HG03064 (cell line): Measurements from ENCODE around the gene CACNB4.
A peak's percentile ranks its signal among the peaks of the same experiment; 100 is the strongest.

Source experiments
- ATAC-seq: cut with Tn5 transposase; IDR thresholded peaks from one replicate; pipeline ENCODE4 v1.9.1; 2021; ENCODE audit warnings: low read depth; ENCODE audit not compliant: unreplicated experiment

The CACNB4 gene

DNA sequence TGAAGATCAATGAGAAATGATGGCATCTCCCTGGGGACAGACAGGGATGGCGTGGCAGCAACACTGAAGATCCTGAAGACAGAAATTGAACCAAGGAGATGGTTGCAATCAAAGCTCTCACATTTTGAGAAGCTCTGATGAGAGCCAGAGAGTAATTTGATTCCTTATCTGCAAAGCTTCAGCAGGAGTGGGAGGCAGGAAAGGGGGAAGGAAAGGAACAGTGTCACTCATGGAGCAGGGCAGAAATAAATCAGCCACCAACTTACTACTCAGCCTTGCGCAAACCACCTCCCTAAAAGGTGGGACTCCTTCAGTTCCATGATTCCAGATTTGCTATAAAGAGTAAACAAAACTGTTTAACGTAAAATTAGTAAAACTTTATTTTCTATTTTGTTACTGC is 119.2 kb downstream of the CACNB4 start:
- no peak for ATAC-seq

DNA sequence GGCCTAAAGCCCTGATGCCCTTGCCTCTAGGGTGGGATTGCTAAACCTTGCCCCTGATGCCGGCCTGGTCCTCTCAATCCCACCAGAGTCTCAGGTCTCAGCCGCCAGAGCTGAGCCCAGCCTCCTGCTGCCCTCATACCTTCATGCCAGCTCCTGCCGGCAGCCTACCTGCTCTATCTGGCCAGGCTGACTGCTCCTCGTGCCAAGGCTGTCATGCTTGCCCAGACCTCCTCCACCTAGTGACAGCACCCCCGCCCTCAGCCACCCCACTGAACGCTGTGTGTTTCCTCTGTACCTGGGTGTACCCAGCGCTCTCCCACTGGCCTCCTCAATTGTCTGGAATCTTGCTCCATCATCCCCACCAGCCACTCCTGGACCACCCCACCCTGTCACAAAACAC is 120.1 kb downstream of the CACNB4 start:
- ATAC-seq: no peak

DNA sequence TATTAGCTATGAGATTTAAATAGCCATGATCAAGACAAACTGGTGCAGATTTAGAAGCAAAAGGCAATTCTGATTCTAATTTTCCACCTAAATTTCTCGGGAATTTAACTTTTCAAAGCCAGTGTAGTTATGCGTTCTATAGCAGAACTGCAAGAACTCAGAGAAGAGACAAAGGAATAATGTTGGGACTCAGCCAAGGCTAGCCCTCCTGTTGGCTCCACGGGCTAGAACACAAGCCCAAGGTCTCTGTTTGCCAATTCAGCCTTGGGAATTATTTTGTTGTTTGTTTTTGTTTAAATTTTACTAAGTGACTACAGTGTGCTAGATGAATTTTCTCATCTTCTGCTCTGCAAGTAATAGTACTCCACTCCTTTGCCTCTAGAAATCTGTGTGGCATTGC is 121.2 kb downstream of the CACNB4 start:
- ATAC-seq: no peak

DNA sequence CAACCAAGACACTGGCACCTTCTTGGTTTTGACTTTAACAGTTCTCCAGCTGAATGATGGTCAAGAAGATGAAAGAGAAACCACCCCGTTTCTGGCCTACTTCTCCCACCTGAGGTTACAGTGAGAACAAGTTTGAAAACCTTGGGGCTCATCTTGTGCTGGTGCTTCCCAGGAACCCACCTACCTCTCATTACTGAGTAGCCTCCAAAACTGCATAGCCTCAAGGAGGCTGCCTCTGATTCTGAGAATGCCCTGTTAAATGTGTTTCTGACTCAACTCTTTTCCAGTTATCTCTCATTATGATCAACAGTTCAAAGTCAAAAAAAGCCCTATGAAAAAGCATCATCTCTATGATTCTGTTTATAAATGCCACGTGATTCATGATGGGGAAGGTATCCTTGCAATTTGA is 121.9 kb downstream of the CACNB4 start:
- ATAC-seq: peak; percentile 75

DNA sequence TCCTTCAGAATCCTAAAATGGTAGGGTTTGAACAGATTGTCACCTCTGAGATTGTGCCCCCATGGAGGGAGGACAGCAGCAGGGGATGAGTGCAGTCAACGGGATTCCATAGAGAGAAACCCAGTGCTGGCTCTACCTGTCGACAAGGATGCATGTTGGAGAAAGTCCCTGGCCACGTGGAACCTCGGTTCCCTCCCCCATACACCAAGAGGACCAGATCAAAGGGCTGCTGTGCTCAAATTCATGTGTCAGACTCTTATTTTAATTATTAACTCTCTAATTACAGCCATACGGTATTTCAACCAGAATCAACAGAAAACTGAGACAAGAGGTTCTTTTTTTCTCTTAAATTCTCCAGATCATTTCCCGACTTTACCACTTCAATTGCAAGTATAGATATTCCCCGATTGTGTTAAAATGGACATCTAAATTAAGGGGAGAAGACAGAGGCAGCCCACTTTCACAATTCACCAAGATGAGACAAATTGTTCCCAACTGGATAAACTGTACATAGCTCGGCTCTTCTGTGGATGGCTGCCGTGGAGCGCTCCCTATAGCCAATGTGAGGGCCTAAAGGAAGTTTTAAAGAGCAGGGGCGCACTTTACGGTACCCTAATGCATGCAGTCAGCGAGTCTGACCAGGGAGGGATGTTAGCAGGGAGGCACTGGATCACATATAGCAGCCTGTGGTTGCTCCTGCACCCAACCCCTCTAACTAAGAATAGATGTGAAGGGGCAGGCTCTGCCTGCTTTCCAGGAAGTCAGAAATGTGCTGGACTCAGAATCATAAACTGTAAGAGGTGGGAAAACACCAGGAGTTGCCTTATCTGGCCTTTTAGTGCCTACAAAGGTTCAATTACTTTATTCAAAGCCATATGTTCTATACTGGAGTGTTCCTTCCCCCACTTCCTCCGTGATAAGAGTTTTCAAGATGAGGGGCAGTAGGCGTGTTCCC is 123.1 kb downstream of the CACNB4 start:
- no peak for ATAC-seq

DNA sequence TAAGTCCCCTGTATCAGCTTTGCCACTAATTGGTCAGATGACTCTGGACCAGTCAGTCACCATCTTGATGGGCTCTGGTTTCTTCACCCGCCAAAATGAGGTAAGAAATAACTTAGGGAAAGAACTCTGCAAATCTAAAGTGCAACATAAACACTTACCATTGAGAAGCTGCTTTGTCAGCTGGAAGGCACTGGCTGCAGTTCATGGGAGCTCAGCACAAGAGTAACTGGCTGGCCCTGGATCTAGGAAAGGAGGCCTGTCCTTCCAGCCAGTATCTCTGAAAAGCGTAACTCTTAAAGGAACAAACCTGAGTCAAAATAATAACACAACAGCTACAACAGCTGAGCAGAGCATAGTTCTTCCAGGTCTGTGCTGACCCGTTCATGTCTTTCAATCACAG is 123.9 kb downstream of the CACNB4 start:
- ATAC-seq: no peak

DNA sequence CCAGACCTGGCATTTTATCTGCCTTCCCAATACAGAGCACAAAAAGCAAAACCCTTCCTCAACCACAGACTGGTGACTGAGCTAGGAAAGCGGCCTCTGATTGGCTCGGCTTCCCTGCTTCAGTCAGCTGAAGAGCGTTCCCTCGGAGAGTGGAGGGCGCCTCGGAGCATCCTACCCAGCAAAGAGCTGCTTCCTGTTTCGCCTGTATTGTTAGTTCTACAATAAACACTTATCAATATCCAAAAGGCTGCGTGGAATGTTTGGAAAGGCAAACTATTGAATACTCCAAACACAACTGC is 125.0 kb downstream of the CACNB4 start:
- ATAC-seq: no peak

DNA sequence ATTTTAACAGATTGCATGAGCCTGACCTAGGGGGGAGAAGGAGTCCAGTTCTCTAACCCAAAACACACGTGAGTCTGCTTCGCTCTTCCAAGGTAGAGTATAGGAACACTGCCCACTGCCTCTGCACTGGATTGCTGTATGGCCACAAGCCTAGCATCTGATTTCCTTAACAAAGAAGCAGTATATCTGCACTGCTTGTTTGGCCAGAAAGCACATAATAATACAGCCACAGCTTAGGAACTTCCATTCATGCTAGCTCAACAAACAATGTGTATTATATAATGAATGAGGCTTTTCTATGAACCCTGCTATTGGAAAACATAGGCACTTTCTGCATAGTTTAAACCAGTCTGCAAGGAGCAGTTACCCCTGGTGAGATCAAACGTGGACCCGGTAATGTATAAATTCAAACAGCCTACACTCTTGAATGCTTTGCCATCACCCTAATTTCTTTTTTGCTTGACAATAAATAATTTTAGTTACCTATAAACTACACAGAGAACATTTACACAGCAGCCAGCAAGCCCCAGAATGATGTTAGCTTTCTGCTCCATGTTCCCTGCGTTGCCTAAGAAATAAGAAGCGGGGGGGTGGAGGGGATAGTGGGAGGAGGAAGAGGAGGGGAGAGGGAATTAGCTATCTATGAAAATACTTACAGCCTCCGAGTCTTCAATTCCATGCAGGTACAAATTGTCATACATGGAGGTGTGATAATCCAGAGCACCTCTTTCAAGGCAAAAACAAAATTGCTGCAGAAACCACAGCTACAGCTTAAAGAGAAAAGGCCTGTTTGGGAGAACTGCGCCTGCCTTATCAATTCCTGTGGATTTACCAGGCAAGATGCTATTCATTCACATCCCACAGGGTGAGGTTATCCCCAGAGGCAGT is 125.6 kb downstream of the CACNB4 start:
- no peak for ATAC-seq

DNA sequence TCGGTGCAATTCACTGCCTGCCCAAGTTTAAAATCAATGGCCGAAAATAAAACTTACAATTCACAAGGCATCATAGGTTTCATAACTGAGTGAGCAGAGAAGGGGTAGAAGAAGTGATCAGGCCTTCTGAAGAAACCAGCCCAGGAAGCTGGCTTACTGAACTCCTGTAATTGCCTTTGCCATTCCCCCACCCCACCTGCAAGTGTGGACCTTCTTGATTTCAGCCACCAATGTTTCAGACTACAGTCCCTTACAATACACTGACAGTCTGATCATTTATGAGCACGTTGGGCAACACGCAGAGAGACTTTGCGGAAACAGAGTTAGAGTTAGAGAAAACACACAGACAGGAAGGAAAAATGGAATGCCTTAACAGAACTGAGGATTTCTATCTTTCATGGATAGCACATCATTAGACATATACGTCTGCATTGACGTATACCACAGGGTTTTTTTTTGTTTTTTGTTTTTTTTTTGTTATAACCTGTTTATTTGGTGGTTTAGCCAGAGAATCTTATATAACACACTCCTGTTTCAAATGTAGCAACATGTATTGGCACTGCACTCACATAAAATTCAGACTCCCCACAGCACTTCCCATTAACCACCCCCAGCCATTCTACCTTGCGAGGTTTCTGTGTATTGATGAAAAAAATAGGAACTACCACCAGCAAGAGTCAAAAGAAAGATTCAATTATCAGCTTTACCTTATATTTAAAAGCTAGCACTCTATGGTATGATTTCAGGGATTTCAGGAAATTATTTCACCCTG is 126.4 kb downstream of the CACNB4 start:
- no peak for ATAC-seq

DNA sequence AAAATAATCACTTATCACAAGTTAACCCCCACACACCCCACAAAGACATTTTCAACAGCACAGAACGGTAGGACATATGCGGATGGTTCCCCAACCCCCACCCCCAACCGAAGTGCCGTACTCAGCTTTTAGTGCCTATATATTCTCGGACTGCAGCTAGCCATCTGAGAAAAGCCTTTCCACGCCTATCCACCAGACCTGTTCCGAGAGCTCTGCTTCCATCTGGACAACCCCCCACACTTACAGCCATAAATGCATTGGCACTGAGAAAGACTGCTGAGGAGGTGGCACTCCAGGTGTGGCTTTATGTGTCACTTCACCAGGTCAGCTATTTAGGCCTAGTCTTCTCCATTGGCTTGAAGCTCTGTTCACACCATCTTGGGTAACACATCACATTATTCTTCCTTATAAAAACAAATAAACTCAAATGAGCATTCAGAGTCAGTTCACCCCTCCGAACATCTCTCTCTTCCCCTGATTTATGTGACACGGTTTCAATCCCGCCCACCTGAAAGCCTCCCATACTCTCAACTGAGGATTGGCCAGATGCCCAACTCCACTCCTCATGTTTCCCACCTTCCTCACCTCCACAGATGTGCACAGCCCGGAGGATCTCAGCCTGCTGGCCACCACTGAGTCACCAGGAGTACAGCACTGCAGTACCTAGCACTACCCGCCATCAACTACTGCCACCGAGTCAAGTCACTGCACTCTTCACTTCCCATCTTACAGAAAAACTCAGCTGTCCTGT is 127.4 kb downstream of the CACNB4 start:
- no peak for ATAC-seq

DNA sequence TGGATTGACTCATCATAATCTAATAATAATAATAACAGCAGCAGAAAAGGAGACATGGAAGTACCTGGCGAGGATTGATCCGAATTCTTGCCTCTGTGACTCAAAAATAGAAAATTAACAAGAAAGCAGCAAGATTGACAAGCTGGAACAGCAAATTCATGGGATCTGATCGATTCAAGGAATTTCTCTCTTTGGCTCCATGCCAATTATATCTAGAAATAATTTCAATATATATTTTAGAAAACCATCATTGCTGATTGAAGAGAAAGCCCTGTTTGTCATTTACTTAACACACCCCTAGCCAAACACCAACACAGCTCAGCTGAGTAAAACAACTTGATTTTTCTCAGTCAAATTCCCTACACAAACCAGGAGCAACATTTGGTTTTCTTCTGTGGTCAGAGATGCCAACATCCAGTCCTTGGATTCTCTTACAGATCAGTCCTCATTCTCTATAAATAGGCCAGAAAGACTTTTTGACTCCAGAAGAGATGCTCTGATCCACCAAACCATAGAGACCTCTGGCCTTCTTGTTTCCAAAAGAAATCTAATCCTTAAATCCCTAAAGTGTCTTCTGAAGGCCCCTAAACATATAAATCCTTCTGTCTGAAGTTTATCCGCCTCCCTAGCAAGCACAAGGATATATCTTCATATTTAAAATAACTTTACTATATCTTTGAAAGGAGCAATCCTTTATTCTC is 129.9 kb downstream of the CACNB4 start:
- ATAC-seq: no peak

DNA sequence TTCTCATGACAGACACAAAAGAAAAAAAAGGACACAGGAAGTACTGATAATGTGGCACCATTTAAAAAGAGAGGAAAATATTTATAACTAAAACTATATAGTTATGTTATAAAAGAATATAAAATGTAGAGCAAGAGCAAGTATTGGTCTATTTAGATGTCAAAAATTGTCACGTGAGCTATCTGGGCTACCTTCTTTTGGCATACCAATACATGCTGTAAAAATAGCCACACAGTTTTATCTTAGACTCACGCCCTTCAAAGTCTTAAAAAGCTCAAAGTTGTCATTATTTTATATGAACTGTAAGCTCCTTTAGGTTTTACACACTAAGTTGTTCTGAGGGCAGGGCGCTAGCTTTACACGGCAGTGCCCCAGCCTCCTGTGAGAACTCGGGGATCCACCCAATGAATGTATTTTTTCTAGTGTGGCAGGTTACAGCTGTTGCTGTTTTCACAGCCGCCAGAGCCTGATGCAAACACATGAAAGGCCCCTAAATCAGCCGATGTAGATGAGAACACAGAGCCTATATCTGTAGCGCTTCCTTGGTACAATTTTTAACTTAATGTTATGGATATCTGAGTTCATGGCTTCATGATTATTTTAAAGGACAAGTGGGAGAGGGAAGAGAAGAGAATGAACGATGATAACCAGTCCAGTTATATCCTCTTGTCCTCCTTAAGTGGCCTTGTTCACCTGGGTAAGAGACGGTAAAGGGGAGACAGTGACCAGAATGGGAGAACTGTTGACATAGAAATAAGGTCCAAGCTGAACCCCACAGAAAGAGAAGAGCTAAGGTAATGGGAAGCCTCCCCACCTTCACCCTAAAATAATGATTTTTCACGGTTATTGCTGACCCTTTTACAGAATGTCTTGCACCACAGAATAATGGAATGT is 130.8 kb downstream of the CACNB4 start:
- no peak for ATAC-seq

DNA sequence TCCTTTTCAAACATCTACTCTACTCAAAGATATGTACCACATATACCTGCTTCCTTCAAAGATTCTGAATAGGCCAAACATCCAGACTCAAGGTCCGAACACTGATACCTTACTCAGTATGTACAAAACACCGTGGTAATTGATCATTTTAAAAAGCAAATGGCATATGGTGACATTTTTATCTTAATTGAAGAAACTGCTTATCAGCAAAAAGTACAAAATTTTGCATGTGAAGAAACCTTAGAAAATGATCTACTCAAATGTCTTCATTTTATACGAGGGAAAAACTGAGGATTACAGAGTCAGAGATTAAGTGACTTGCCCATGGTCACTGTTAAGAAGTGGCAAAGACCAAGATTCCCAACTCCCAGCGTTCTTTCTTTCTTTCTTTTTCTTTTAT is 133.0 kb downstream of the CACNB4 start:
- ATAC-seq: no peak

DNA sequence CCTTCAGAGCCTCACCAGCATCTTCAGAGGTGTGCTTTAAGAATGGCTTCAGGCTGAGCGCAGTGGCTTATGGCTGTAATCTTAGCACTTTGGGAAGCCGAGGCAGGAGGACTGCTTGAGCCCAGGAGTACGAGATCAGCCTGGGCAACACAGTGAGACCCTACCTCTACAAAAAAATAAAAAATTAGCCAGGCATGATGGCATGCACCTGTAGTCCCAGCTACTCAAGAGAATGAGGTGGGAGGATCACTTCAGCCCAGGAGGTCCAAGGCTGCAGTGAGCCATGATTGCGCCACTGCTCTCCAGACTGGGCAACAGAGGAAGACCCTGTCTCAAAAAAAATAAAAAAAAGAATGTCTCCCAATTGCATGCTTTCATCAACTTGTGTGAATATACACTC is 137.3 kb downstream of the CACNB4 start:
- ATAC-seq: no peak

DNA sequence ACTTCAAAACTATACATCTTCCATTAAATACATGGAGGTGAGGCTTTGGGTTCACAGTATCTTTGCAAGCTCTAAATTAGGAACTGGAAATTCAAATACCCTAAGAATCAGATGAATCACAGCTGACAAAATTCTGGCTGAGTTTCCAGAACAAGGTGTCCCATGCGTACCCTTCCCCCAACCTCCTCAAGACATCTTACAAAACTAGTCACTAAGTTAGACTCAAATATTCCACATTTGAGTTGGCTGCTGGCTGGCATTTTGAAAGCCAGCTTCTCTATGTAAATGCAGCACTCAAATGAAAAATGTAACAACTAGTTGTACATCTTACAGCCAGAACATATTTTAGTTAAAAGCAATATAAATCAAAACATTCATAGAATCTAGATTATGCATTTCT is 139.6 kb downstream of the CACNB4 start:
- no peak for ATAC-seq

DNA sequence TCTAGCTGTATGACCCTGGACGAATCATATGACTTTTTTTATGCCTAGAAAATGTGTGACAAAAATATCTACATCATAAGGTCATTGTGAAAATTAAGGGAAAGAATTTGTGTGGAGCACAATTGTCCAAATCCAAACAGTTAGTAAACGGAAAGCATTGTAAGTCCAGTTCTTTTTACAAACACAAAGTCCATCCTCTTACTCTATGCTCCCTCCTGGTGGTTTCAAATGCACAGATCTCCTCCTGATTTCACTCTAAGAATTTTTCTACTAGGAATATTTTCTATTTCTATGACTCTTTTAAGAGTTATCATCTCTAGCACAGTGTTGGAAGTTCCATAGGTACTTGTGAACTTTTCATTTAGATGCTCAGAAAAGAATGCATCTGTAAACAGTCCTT is 145.4 kb downstream of the CACNB4 start:
- no peak for ATAC-seq

DNA sequence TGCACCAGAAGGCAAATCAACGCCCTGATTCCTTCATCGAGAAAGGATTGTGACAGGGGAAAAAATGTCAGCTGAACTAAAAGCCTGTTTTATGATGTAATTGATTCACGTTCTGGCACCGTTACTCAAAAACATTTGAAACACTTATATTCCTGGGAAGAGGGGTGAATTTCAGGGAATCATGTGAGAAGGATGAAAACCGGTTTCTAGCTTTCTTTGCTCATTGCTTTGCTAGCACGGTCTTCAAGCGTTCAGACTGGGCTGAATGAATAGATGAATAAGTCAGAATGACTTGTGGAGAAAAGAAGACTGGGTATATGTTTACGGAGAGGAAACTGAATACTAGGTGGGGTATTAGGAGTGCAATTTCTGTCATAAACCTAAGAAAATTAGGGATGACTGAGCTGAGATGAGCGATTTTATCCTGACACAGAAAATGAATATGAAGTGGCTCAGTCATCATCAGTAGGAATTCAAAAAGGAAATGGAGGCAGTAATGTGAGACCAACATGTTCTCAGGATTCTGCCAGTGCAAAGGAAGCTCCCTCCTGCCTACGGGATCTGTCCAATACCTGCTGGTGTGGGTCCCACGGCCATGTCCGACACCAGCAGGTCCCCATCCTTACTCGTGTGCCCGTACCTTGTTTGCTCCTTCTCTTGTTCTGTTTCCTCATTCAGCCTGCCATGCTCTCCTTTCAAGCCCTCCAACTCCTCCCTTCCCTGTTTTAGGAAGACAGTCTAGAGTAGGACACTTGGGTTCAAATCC is 146.0 kb downstream of the CACNB4 start:
- ATAC-seq: no peak

DNA sequence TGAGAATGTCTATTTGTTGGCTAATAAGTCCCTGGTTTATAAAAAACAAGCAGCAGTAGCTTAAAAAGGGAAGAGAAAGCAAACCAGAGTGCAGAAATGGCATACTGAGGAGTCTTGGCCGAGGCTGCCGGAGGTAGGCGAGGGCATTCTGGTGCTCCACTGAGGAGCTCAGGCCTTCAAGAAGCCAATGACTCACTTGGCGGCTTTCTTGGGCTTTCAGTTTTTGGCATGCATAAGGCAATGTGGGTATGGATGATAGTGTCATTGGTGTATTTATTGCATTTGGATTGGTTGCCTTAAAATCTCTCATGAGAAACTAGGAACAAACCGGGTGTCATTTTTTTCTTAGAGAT is 151.1 kb downstream of the CACNB4 start:
- no peak for ATAC-seq
